ENCODE results near the gene MUC5B.

- TF ChIP-seq CTCF (IDR thresholded peaks at IDR 0.05; ENCODE audit: extremely low read depth in 1 of 2, insufficient read depth in 1 of 2, low read depth in 1 of 2, low read length in 2 of 2) = no peak
- no peak for TF ChIP-seq EZH2 (IDR thresholded peaks at IDR 0.05; ENCODE audit: borderline replicate concordance, low read depth, low read length, severe bottlenecking)
- TF ChIP-seq JUN (IDR thresholded peaks at IDR 0.05; ENCODE audit: borderline replicate concordance, insufficient read depth, insufficient read length, low read depth) = no peak
- TF ChIP-seq POLR2A (IDR thresholded peaks at IDR 0.05; ENCODE audit: low read depth, low read length) = no peak
- TF ChIP-seq FOS (IDR thresholded peaks at IDR 0.05; ENCODE audit: borderline replicate concordance, insufficient read depth, low read length) = no peak
- no peak for TF ChIP-seq GATA2 (IDR thresholded peaks at IDR 0.05; ENCODE audit: insufficient read depth, insufficient read length, low read depth, low read length)
- TF ChIP-seq MAX (IDR thresholded peaks at IDR 0.05; ENCODE audit: insufficient read depth, insufficient read length) = no peak
Observed at GRCh38 chr11:1174441-1175370, 48.2 kb upstream of the MUC5B start.

Measured in endothelial cell of umbilical vein (primary cell).